Activated CD4-positive, alpha-beta T cell treated with anti-CD3 and anti-CD28 coated beads, Interleukin-2, amount 10 ng/mL, durations not matched to agents 7 days and 5 days (primary cell): ENCODE measurements around the gene DOCK4. TPM values are rescaled to one million over a fixed set of nuclear protein-coding genes. Genes with fewer than 3 reads are reported as not detected.

Source experiments
- CTCF ChIA-PET: fragments of 350-600 bp; sonication (Branson Sonifier 250); formaldehyde crosslinking; loops from one replicate; lab custom pipeline; 2021; ENCODE audit warnings: antibody characterized with exemption; lab: Charles Lee
- POLR2A ChIA-PET: fragments of 350-600 bp; sonication (Branson Sonifier 250); formaldehyde crosslinking; loops from one replicate; lab custom pipeline; 2021; ENCODE audit warnings: antibody characterized with exemption; lab: Charles Lee
- DNase-seq: peaks from one replicate; pipeline ENCODE4 v3.0.0-alpha.2; 2020
- H3K27ac Mint-ChIP-seq: one replicate; pipeline ENCODE4 v1.8.0; 2021; ENCODE audit warnings: mild to moderate bottlenecking, moderate library complexity, mixed read lengths
- H3K27me3 Mint-ChIP-seq: one replicate; pipeline ENCODE4 v1.8.0; 2021; ENCODE audit warnings: mixed read lengths
- H3K36me3 Mint-ChIP-seq: one replicate; pipeline ENCODE4 v1.8.0; 2021; ENCODE audit warnings: low read depth, mixed read lengths
- H3K4me1 Mint-ChIP-seq: one replicate; pipeline ENCODE4 v1.8.0; 2021; ENCODE audit warnings: mixed read lengths
- H3K4me3 Mint-ChIP-seq: one replicate; pipeline ENCODE4 v1.8.0; 2021; ENCODE audit warnings: mild to moderate bottlenecking, moderate library complexity, mixed read lengths
- H3K9me3 Mint-ChIP-seq: one replicate; pipeline ENCODE4 v1.8.0; 2021; ENCODE audit warnings: mixed read lengths
- total RNA-seq, 2 experiments: library from RNA; stranded (reverse); gene quantifications; one replicate each; pipeline ENCODE4 v1.2.3, GENCODE V29; 2021

Gene DOCK4
- total RNA-seq, 2 experiments from 2014 or later: 0.12 to 0.25 TPM

DNA sequence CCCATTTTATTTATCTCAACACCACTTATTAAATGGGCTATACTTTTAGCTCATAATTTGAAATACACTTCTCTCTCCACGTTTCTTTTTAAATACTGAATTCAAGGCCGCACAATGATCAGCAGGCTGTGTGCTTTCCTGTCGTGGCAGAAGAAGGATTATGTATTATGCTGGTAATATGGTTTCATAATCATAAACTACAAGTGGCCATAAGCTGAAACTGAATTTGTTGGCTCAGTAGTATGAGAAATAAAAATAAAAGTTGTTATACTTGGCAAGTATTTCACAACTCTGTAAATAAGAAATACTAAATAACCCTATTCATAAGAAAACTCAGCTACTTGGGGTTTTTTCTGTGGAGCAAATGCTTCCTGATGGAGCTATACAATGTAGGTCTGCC lies 313.6 kb downstream of the DOCK4 start:
- DNase-seq: no peak
- Mint-ChIP-seq H3K27ac (no peak overlapping the region), H3K4me3 (no peak overlapping the region), H3K4me1 (no peaks in the 10 kb centered on the region), H3K27me3 (no peaks in the 10 kb centered on the region), H3K36me3 (no peaks in the 10 kb centered on the region), H3K9me3 (no peaks in the 10 kb centered on the region)
- ChIA-PET POLR2A (no interaction called here), CTCF (interaction anchor here (1.2 kb wide), 1 partner anchor 13 kb away, joined by 4 read pairs; no protein-coding TSS in a partner anchor)

DNA sequence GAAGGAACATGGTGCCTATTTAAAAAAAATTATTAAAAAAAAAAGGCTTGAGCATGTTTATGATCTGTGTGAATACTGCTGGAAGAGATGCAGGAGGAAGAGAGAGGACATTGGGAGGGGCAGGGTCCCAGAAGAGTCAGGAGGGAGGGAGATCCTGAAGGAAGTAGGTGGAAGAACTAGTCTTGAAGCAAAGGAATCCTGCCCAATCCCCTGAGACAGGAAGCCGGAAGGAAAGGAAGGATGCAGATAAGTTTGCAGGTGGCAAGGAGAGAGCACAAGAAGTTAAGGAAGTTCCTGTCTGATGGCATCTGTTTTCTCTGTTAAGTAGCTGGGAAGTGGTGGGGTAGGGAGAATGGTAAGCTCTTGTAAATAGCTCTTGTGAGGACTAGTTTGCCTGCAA lies 318.5 kb downstream of the DOCK4 start:
- Mint-ChIP-seq H3K36me3 (no peaks in the 10 kb centered on the region), H3K9me3 (no peaks in the 10 kb centered on the region), H3K27me3 (no peaks in the 10 kb centered on the region), H3K4me3 (no peak overlapping the region), H3K27ac (no peak overlapping the region), H3K4me1 (no peaks in the 10 kb centered on the region)
- ChIA-PET CTCF (no interaction called here), POLR2A (no interaction called here)
- DNase-seq: no peak

DNA sequence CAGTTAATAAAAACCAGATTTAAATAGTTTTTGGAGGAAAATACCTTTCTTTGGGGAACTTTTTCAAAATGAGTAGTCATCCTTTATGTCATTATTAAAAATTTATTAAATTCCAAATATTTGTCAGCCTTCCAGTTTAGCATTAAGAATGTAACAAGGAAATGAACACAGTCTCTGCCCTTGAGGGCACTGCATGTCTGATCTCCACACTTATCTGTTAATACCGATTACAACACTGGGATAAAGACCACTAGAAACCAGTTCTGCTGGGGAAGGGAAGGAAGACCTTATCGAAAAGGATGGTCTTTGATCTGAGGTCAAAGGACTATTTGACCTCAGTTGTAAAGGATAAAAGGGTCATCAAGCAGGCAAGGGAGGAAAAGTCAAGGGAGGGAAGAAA lies 320.0 kb downstream of the DOCK4 start:
- H3K27ac Mint-ChIP-seq: no peak overlapping the region
- no peaks in the 10 kb centered on the region for H3K27me3 Mint-ChIP-seq
- CTCF ChIA-PET: no interaction called here
- no peak overlapping the region for H3K4me3 Mint-ChIP-seq
- no peaks in the 10 kb centered on the region for H3K4me1 Mint-ChIP-seq
- no peaks in the 10 kb centered on the region for H3K9me3 Mint-ChIP-seq
- H3K36me3 Mint-ChIP-seq: no peaks in the 10 kb centered on the region
- POLR2A ChIA-PET: no interaction called here
- DNase-seq: no peak

DNA sequence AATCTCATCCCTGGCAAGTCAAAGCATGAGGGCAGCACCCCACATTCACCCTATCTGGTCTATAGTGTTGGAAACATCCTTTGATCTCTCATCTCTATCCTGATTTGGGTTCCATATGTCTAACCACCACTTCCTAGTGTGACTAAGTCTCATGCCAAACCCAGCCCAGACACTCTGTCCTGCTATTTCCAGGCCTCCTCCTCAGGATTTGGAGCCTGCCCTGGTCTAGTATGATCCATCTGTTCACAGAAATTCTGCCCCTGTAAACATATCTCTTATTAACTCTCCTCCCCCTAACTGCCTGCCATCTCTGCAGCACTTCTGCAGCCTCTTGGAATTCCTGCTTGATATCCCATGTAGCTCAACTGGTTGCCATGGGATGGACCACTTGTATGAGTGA lies 323.0 kb downstream of the DOCK4 start:
- H3K36me3 Mint-ChIP-seq: no peaks in the 10 kb centered on the region
- no peaks in the 10 kb centered on the region for H3K4me1 Mint-ChIP-seq
- POLR2A ChIA-PET: no interaction called here
- no peak overlapping the region for H3K4me3 Mint-ChIP-seq
- H3K27ac Mint-ChIP-seq: no peak overlapping the region
- DNase-seq: no peak
- H3K27me3 Mint-ChIP-seq: peaks cover 4% of the 10 kb centered on the region
- H3K9me3 Mint-ChIP-seq: no peaks in the 10 kb centered on the region
- CTCF ChIA-PET: no interaction called here

DNA sequence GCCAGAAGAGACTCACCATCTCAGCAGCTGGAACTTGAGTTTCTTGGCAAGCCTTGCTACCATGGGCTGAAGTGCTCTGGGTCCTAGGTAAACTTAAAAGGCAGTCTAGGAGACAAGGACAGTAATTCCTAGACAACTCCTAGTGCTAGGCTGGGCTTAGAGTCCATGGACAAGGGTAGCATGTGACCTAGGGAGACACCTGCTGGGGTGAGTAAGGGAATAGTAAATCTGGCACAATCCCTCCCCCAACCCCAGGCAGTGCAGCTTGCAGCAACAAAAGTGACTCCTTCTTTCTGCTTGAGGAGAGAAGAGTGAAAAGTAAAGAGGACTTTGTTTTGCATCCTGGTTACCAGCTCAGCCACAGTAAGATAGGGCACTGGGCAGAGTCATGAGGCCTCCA lies 327.4 kb downstream of the DOCK4 start:
- POLR2A ChIA-PET: no interaction called here
- CTCF ChIA-PET: no interaction called here
- no peaks in the 10 kb centered on the region for H3K4me1 Mint-ChIP-seq
- DNase-seq: no peak
- H3K36me3 Mint-ChIP-seq: no peaks in the 10 kb centered on the region
- H3K27me3 Mint-ChIP-seq: peaks cover 4% of the 10 kb centered on the region
- H3K27ac Mint-ChIP-seq: no peak overlapping the region
- H3K9me3 Mint-ChIP-seq: no peaks in the 10 kb centered on the region
- H3K4me3 Mint-ChIP-seq: no peak overlapping the region

DNA sequence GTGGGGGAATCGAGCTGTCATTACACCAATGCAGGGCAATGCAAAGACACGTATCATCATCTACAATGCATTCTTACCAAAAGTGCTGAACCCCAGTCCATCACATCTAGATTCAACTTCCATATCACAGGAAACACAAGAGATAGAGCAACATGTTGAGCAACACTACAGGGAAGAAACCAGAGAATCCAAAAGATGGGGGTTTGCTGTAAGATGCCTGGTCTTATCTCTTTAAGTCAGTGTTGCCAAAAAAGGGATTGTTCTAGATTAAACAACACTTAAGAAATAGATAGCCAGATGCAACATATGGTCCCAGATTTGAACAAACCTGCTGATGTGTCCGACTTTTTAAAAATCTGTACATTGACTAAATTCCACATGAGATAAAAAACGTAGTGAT lies 328.3 kb downstream of the DOCK4 start:
- no peak overlapping the region for H3K4me3 Mint-ChIP-seq
- no peaks in the 10 kb centered on the region for H3K4me1 Mint-ChIP-seq
- H3K27ac Mint-ChIP-seq: no peak overlapping the region
- DNase-seq: no peak
- no peaks in the 10 kb centered on the region for H3K9me3 Mint-ChIP-seq
- H3K27me3 Mint-ChIP-seq: peaks cover 4% of the 10 kb centered on the region
- ChIA-PET CTCF (no interaction called here), POLR2A (no interaction called here)
- H3K36me3 Mint-ChIP-seq: no peaks in the 10 kb centered on the region

DNA sequence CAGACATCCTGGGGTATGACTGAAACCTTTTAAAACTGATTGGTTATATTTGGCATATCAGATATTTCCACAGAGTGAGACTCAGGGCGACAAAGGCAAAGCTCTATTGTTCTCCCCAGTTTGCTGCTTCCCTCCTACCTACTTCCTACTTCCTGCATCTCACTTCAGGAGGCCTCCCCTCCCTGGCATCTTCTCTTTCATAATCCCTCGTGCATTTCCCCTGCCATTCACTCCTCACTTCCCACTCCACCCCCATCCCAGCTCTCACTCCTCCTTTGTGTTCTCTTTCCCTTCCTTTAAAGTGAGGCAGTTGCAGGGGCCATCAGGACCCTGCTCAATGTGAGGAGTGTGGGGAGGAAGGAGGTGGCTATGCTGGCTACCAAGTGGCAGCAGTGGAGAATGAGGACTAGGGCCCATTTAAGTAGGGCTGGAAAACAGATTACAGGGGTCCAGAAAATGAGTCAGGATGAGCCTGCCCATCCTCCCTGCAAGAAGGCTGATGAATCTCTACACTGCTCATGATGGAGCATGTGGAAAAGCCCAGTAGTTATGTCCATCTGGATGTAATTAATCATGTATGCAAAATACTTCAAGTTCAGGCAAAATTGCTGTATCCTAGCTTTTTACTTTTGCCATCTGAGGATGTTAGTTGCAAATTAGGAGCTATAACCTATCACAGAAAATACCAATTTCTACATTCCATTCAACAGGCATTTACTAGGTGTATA lies 332.1 kb downstream of the DOCK4 start:
- no peak for DNase-seq
- no peaks in the 10 kb centered on the region for H3K36me3 Mint-ChIP-seq
- CTCF ChIA-PET: interaction anchor here (0.6 kb wide), 1 partner anchor 729 kb away, joined by 4 read pairs; no protein-coding TSS in a partner anchor
- H3K9me3 Mint-ChIP-seq: no peaks in the 10 kb centered on the region
- no peak overlapping the region for H3K4me3 Mint-ChIP-seq
- POLR2A ChIA-PET: no interaction called here
- peaks cover 2% of the 10 kb centered on the region for H3K27me3 Mint-ChIP-seq
- no peak overlapping the region for H3K27ac Mint-ChIP-seq
- H3K4me1 Mint-ChIP-seq: no peaks in the 10 kb centered on the region

DNA sequence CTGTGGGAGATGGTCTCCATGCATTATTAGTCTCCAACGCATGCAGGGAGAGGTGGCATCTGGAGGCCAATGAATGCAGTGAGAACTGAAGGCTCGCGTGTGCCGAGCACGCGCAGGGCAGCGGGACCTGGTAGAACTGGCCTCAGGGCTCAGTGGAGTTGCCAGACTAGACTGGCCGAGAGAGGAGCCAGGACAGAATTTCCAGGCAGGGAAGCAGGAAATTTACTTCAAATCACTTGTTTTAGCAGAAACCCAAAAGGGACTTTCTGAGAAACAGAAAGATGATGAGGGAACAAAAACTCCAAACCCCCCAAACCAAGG lies 332.9 kb downstream of the DOCK4 start:
- no peak overlapping the region for H3K4me3 Mint-ChIP-seq
- no peaks in the 10 kb centered on the region for H3K36me3 Mint-ChIP-seq
- CTCF ChIA-PET: no interaction called here
- H3K27me3 Mint-ChIP-seq: peaks cover 2% of the 10 kb centered on the region
- POLR2A ChIA-PET: no interaction called here
- H3K4me1 Mint-ChIP-seq: no peaks in the 10 kb centered on the region
- DNase-seq: no peak
- H3K27ac Mint-ChIP-seq: no peak overlapping the region
- H3K9me3 Mint-ChIP-seq: no peaks in the 10 kb centered on the region

DNA sequence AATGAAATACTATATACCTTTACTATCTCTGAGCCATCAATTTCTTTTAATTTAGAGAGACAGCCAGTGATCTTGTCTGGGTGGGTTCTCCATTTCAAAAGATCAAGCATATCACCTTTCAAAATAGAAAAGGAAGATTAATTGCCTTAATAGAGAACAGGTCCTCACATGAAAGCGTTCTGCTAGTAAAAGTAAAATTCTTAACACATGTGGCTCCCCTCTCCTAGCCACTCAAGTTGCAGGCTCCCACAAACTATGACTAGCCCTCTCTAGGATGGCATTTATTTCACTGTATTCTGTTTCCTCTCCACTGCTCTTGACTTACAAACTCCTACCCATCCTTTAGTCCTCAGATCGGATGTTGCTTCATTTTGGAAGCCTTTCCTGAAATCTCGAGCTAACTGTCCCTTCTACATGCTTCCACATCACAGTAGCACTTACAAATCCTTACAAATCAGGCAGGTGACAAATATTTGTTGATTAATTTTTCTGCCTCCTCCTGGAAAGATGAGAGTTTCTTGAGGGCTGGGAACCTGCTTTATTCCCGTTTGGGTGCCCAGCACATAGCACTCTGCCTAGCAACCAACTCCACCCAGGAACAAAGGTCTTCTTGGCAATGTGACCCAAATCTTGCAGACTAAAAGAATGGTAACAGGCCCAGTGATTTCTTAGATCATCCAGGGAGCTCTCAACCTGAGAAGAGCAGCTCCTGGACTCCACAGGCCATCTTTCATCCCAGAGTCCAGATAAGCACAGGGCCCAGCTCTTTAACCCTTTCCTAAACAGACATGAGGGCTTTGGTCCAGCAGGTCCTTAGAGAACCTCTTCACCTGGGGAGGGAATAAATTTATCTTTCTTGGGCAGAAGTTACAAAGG lies 333.5 kb downstream of the DOCK4 start:
- CTCF ChIA-PET: no interaction called here
- no peaks in the 10 kb centered on the region for H3K36me3 Mint-ChIP-seq
- H3K4me1 Mint-ChIP-seq: no peaks in the 10 kb centered on the region
- POLR2A ChIA-PET: no interaction called here
- H3K27me3 Mint-ChIP-seq: peaks cover 2% of the 10 kb centered on the region
- no peak for DNase-seq
- H3K27ac Mint-ChIP-seq: no peak overlapping the region
- H3K4me3 Mint-ChIP-seq: no peak overlapping the region
- no peaks in the 10 kb centered on the region for H3K9me3 Mint-ChIP-seq

DNA sequence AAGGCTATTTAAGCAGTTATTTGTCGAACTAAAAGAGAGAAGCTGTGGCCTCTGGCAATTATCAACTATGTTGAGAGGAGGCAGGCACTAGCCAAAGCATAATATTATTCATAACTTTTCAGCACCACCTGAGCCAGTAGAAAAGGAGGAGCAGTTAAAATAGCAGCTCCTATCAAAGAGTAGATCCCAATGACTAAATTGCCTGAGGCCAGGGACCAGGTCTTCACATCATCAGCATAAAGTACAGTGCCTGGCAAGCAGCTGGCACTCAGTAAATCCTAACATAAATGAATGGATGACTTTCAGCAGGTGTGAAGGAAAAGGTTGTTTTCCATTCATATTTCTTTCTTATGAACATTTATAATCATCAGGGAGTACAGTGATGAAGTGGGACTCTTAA lies 334.9 kb downstream of the DOCK4 start:
- H3K27ac Mint-ChIP-seq: no peak overlapping the region
- DNase-seq: no peak
- no peaks in the 10 kb centered on the region for H3K36me3 Mint-ChIP-seq
- H3K4me3 Mint-ChIP-seq: no peak overlapping the region
- H3K27me3 Mint-ChIP-seq: peaks cover 2% of the 10 kb centered on the region
- no peaks in the 10 kb centered on the region for H3K9me3 Mint-ChIP-seq
- ChIA-PET POLR2A (no interaction called here), CTCF (no interaction called here)
- H3K4me1 Mint-ChIP-seq: no peaks in the 10 kb centered on the region

DNA sequence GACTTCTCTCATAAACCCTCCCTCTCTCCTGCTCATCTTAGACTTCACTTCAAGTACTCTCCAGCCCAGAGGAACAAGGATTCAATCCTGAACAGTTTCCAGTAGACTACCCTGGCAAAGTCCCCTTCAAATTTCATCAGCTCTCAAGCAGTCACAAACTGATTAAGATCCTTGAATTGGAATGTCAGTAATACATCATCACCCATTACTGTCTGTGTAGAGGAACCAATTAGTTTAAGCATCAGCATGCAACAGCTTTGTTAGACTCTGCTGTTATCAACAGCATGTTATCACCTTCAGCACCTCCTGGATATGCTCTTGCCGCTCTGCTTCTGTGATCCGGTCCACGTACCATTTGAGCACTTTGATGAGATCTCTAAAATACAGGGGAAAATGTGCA lies 336.9 kb downstream of the DOCK4 start:
- H3K36me3 Mint-ChIP-seq: no peaks in the 10 kb centered on the region
- CTCF ChIA-PET: no interaction called here
- H3K4me1 Mint-ChIP-seq: no peaks in the 10 kb centered on the region
- no peak overlapping the region for H3K27ac Mint-ChIP-seq
- no peak for DNase-seq
- POLR2A ChIA-PET: no interaction called here
- no peaks in the 10 kb centered on the region for H3K9me3 Mint-ChIP-seq
- no peak overlapping the region for H3K4me3 Mint-ChIP-seq
- H3K27me3 Mint-ChIP-seq: peaks cover 2% of the 10 kb centered on the region

DNA sequence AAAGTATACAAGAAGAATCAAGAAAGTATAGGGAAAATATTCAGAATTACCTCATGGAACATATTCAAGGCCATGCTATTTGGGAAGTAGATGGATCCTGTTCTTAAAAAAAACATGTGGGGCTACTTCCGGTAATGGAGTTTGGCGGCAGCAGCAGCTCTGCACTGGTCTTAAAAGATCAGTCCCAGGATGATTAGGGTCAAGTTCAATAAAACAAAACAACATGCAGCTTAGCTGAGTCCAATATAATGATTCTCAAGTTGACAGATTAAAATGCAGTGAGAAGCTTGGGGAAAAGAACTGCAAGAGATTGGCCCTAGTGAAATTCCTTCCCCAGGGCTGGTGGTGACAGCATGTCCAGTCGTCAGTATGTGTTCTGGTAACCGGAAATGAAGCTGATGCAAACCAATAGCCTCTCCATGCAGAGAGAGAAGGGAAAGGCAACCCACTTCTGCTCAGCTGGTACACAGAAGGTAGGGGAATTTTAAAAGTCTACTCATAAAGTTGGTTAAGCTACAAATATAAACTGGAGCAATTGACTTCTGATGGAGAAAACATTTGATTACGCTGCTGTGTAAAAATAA lies 338.8 kb downstream of the DOCK4 start:
- no peaks in the 10 kb centered on the region for H3K36me3 Mint-ChIP-seq
- CTCF ChIA-PET: no interaction called here
- H3K27me3 Mint-ChIP-seq: no peaks in the 10 kb centered on the region
- no peaks in the 10 kb centered on the region for H3K9me3 Mint-ChIP-seq
- H3K4me1 Mint-ChIP-seq: no peaks in the 10 kb centered on the region
- H3K4me3 Mint-ChIP-seq: no peak overlapping the region
- H3K27ac Mint-ChIP-seq: no peak overlapping the region
- DNase-seq: no peak
- POLR2A ChIA-PET: interaction anchor here (0.6 kb wide), 1 partner anchor 33 kb away, joined by 3 read pairs; no protein-coding TSS in a partner anchor

DNA sequence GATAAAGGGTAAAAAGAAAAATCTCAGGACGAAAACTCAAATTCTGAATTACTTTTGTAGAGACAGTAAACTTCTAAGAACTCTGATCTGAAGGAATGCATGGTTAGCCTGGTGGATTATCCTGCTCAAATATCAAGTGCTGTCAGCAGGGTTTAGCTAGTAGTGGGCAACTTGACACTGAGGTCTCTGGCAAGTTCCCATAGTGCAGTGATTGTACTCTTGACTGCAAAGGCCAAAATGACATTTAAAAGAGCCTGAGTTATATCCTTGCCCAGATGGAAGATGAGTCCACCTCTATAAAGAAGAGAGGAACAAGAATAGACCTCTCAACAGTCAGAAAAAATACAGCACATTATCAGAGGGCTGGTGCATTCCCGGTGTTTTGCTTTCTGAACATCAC lies 339.4 kb downstream of the DOCK4 start:
- DNase-seq: no peak
- POLR2A ChIA-PET: interaction anchor here (0.6 kb wide), 1 partner anchor 32 kb away, joined by 3 read pairs; no protein-coding TSS in a partner anchor
- Mint-ChIP-seq H3K36me3 (no peaks in the 10 kb centered on the region), H3K9me3 (no peaks in the 10 kb centered on the region), H3K27ac (no peak overlapping the region), H3K27me3 (no peaks in the 10 kb centered on the region), H3K4me1 (no peaks in the 10 kb centered on the region), H3K4me3 (no peak overlapping the region)
- CTCF ChIA-PET: no interaction called here
